ENCODE data around the gene MAPKAP1. TPM values are rescaled to one million over a fixed set of nuclear protein-coding genes. Genes with fewer than 3 reads are reported as not detected.
A peak's percentile ranks its signal among the peaks of the same experiment; 100 is the strongest.

The MAPKAP1 gene
- total RNA-seq, 4 donors from 2014 or later, result 54.1 to 195 (median 61.9) TPM

DNA sequence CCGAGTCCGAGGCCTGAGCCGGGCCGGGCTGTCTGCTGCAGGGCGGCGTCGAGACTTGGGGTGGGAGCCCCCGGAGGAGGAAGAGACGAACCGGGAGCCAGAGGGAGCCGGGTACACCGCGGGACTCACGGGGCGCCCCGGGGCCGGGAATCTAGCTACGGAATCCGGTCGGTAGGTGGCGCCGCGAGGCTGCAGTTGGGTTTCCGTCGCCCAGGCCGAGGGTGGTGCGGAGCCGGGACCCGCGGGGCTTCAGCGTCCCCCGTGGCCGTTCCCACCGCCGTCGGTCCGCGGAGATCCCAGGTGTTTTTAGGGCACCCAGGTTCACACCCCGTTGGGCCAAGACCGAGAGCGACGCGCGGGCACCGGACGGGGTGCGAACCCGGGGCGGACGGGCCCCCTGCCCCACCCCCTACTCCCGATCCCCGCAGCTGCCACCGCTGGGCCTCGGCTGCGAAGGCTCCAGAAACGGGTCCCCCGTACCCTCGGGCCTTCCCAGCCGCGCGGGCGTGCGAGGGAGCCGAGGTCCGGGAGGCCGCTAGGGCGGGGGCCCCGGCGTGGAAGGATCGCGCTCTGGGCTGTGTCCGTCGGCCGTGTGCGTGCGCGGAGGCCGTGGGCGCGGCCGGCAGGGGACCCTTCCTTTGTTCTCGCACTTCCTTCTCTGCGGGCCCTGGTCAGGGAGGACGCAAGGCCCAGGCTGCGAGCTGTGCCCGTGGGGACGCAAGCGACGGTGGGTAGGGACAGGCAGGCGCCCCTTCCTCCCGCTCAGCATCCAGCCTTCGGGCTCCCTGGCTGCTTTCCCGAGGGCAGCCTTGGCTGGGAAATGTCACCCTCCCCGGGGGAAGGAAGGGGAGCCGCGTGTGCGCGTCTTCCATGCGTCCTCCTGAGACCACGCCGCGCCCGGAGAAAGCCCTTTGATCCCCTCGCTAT is 298.8 kb downstream of the MAPKAP1 start:
- DNase-seq, result peak; percentile 69 to 86
- intact Hi-C loops (cut with DNase I; ENCODE audit: low total_unique reads), result loop anchor here (5.0 kb wide), 1 partner anchor 224 kb away; no protein-coding TSS in a partner anchor
- no peaks in the 10 kb centered on the region for H3K9me3 ChIP-seq

GRCh38 chr9:125407432-125407973 is 299.5 kb downstream of the MAPKAP1 start:
- no peak for DNase-seq
- H3K27me3 ChIP-seq, result no peaks in the 10 kb centered on the region
- no peaks in the 10 kb centered on the region for H3K36me3 ChIP-seq
- peak overlapping the region; percentile 36 to 46 for H3K4me3 ChIP-seq
- no peaks in the 10 kb centered on the region for H3K9me3 ChIP-seq
- no peak overlapping the region for H3K27ac ChIP-seq
- intact Hi-C loops (cut with DNase I; ENCODE audit: low total_unique reads), result loop anchor here (5.0 kb wide), 1 partner anchor 225 kb away; no protein-coding TSS in a partner anchor
- TF ChIP-seq POLR2A (IDR thresholded peaks at IDR 0.05), result no peak
- TF ChIP-seq, protein P1, sequence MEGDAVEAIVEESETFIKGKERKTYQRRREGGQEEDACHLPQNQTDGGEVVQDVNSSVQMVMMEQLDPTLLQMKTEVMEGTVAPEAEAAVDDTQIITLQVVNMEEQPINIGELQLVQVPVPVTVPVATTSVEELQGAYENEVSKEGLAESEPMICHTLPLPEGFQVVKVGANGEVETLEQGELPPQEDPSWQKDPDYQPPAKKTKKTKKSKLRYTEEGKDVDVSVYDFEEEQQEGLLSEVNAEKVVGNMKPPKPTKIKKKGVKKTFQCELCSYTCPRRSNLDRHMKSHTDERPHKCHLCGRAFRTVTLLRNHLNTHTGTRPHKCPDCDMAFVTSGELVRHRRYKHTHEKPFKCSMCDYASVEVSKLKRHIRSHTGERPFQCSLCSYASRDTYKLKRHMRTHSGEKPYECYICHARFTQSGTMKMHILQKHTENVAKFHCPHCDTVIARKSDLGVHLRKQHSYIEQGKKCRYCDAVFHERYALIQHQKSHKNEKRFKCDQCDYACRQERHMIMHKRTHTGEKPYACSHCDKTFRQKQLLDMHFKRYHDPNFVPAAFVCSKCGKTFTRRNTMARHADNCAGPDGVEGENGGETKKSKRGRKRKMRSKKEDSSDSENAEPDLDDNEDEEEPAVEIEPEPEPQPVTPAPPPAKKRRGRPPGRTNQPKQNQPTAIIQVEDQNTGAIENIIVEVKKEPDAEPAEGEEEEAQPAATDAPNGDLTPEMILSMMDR (IDR thresholded peaks at IDR 0.05), result no peak
- no peaks in the 10 kb centered on the region for H3K4me1 ChIP-seq

More for the DNA sequence above, 298.8 kb downstream of the MAPKAP1 start:
- Histone ChIP-seq H3K4me1 (no peaks in the 10 kb centered on the region), H3K27ac (peak overlapping the region; percentile 0 to 52), H3K4me3 (peak overlapping the region; percentile 36 to 46), H3K27me3 (no peaks in the 10 kb centered on the region), H3K36me3 (no peaks in the 10 kb centered on the region)
- no peak for TF ChIP-seq POLR2A (IDR thresholded peaks at IDR 0.05)
- TF ChIP-seq, protein P1 (IDR thresholded peaks at IDR 0.05), result peak; percentile 77 to 92 (median 88)

DNA sequence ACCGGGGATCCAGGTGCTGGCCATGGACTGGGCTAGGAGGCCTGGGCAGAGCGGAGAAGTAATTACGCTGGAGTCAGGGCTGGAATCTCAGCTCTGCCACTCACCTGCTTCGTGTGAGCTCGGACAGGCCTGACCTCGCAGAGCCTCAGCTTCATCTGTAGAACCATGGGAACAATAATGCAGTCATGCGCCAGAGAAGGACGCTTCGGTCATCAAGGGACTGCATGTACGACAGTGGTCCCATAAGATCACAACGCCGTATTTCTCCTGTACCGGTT is 300.3 kb downstream of the MAPKAP1 start:
- H3K9me3 ChIP-seq, result no peaks in the 10 kb centered on the region
- H3K4me1 ChIP-seq, result no peaks in the 10 kb centered on the region
- H3K27ac ChIP-seq, result no peak overlapping the region
- H3K27me3 ChIP-seq, result no peaks in the 10 kb centered on the region
- intact Hi-C loops (cut with DNase I; ENCODE audit: low total_unique reads), result loop anchor here (5.0 kb wide), 1 partner anchor 226 kb away; no protein-coding TSS in a partner anchor
- TF ChIP-seq, protein P1 (IDR thresholded peaks at IDR 0.05), result no peak
- TF ChIP-seq POLR2A (IDR thresholded peaks at IDR 0.05), result no peak
- DNase-seq, result no peak
- H3K36me3 ChIP-seq, result no peaks in the 10 kb centered on the region
- H3K4me3 ChIP-seq, result no peak overlapping the region

DNA sequence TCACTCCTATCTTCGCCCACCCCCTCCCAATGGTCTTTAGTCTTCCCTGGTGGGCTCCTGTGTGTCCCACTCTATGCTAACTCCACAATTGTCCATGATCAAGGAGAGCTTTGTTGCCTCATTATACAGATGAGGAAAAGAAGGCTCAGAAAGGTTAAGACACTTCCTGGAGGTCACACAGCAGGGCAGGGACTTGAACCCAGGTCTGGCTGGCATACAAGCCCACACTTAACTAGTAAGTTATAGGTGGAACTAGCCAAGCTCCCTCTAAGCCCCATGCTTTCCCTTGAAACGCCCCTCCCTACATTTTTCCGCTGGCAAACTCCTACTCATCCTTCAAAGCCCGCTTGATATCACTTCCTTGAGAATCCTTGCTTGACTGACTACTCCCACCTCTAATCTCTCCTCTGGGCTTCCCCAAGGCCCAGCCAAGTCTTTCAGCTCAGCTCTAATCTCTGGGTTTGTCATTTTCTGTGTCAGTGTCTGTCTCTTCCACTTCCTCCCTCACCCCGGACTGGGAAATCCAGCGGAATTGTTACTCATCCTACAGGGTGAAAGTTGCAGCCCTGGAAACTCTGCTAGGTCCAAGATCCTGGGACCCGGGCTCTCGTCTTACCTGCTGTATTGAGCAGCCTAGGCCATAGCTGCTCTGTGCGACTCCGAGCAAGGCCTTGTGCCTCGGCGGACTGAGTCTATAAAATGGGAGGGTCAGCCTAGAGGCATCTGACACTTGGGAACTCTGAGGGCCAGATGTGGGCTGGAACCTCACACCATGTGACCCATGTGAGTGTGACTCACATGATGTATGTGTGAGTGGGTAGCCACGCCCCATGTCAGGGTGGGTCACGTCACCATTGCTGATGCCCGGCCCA is 300.8 kb downstream of the MAPKAP1 start:
- Histone ChIP-seq H3K4me1 (no peaks in the 10 kb centered on the region), H3K36me3 (no peaks in the 10 kb centered on the region), H3K27me3 (no peaks in the 10 kb centered on the region), H3K4me3 (no peak overlapping the region), H3K9me3 (no peaks in the 10 kb centered on the region), H3K27ac (no peak overlapping the region)
- intact Hi-C loops (cut with DNase I; ENCODE audit: low total_unique reads), result loop anchor here (5.0 kb wide), 1 partner anchor 226 kb away; no protein-coding TSS in a partner anchor
- no peak for DNase-seq
- no peak for TF ChIP-seq POLR2A (IDR thresholded peaks at IDR 0.05)
- TF ChIP-seq, protein P1 (IDR thresholded peaks at IDR 0.05), result no peak
